Upper lobe of right lung (tissue), 1 donor: ENCODE results near the gene EXD3. TPM values are rescaled to one million over a fixed set of nuclear protein-coding genes. Genes with fewer than 3 reads are reported as not detected.

Experiments
- ATAC-seq: fragments of 200-7000 bp; cut with Tn5 transposase; one replicate; pipeline ENCODE4 v1.9.1; 2020; ENCODE audit warnings: mild to moderate bottlenecking, moderate library complexity
- DNase-seq: peaks from one replicate; pipeline ENCODE4 v3.0.0-alpha.2; 2020
- H3K27ac ChIP-seq: fragments of 200-600 bp; one replicate; pipeline ENCODE4 v1.8.0; 2022
- H3K27me3 ChIP-seq: fragments of 200-600 bp; one replicate; pipeline ENCODE4 v1.8.0; 2022; ENCODE audit warnings: mild to moderate bottlenecking
- H3K36me3 ChIP-seq: fragments of 200-600 bp; one replicate; pipeline ENCODE4 v1.8.0; 2022
- H3K4me1 ChIP-seq: fragments of 200-600 bp; one replicate; pipeline ENCODE4 v1.8.0; 2022
- H3K4me3 ChIP-seq: fragments of 200-600 bp; one replicate; pipeline ENCODE4 v1.8.0; 2022; ENCODE audit warnings: mild to moderate bottlenecking
- H3K9me3 ChIP-seq: fragments of 200-600 bp; one replicate; pipeline ENCODE4 v1.8.0; 2022
- CTCF ChIP-seq: fragments of 200-600 bp; IDR thresholded peaks from one replicate; pipeline ENCODE4 v1.8.0; 2022; ENCODE audit warnings: antibody characterized with exemption
- intact Hi-C: fragments of 100-400 bp; cut with DNase I; formaldehyde crosslinking; loops from one replicate; pipeline ENCODE4 v1.11.0; 2022
- total RNA-seq: library from RNA; stranded (reverse); fragmentation: NEBNext Ultra II Directional; extraction: Animal tissue kit (Norgen Biotek cat#: 25700); gene quantifications from one replicate; pipeline ENCODE4 v1.2.1, GENCODE V29; 2021
- donor health status: DM: no; HTN: yes; CAD: no; lungs with severe emphysema.

EXD3 gene
- total RNA-seq, 1 donor from 2014 or later: 27.3 TPM

GRCh38 chr9:137355761-137356365, 67.1 kb downstream of the EXD3 start:
- intact Hi-C loops: no loop called here
- Histone ChIP-seq H3K9me3 (peaks cover 12% of the 10 kb centered on the region), H3K36me3 (no peaks in the 10 kb centered on the region), H3K4me3 (no peak overlapping the region), H3K27ac (no peak overlapping the region), H3K27me3 (no peaks in the 10 kb centered on the region), H3K4me1 (peaks cover 9% of the 10 kb centered on the region)
- DNase-seq: peak; percentile 48
- no peak for ATAC-seq
- no peak for TF ChIP-seq CTCF

GRCh38 chr9:137354845-137355760, 67.9 kb downstream of the EXD3 start:
- H3K36me3 ChIP-seq: no peaks in the 10 kb centered on the region
- DNase-seq: peak; percentile 53
- no peak for TF ChIP-seq CTCF

GRCh38 chr9:137354153-137354844, 68.7 kb downstream of the EXD3 start:
- Histone ChIP-seq H3K4me3 (no peak overlapping the region), H3K9me3 (peaks cover 12% of the 10 kb centered on the region), H3K4me1 (peaks cover 9% of the 10 kb centered on the region), H3K36me3 (no peaks in the 10 kb centered on the region), H3K27ac (peak overlapping the region; percentile 65), H3K27me3 (no peaks in the 10 kb centered on the region)
- ATAC-seq (no peak), DNase-seq (peak; percentile 59)
- no peak for TF ChIP-seq CTCF
- intact Hi-C loops: no loop called here

More at GRCh38 chr9:137354845-137355760, 67.9 kb downstream of the EXD3 start:
- Histone ChIP-seq H3K4me3 (no peak overlapping the region), H3K4me1 (peaks cover 9% of the 10 kb centered on the region), H3K27ac (peak overlapping the region; percentile 65), H3K27me3 (no peaks in the 10 kb centered on the region), H3K9me3 (peaks cover 12% of the 10 kb centered on the region)
- intact Hi-C loops: no loop called here
- ATAC-seq: no peak

- peak; percentile 66 for ATAC-seq
- Histone ChIP-seq H3K4me3 (no peak overlapping the region), H3K9me3 (peaks cover 12% of the 10 kb centered on the region), H3K4me1 (peaks cover 9% of the 10 kb centered on the region), H3K36me3 (no peaks in the 10 kb centered on the region), H3K27ac (peak overlapping the region; percentile 65), H3K27me3 (no peaks in the 10 kb centered on the region)
- no peak for TF ChIP-seq CTCF
- intact Hi-C loops: no loop called here
- DNase-seq: peak; percentile 72
These were observed 69.5 kb downstream of the EXD3 start for GRCh38 chr9:137353223-137354152.
